ENCODE measurements around the gene CSRNP3.

DNA sequence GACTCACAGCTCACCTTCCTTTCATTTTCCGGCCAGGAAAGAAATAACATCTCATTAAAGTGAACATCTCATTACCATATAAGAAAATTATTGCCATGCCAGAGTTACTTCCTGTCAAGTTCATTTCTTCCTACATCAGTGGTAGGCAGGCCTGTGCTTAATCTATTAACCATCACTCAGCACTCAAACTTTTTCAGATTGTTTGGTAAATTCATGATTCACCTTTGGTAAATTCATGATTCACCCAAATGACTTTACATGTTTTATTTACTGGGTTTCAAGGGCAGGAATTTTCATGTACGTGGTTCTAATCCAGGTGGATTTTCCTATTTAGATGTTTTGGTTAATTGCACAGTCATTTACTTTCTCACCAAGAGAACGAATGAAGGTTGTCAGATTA lies 116.5 kb downstream of the CSRNP3 start:
- TF ChIP-seq, protein P1, sequence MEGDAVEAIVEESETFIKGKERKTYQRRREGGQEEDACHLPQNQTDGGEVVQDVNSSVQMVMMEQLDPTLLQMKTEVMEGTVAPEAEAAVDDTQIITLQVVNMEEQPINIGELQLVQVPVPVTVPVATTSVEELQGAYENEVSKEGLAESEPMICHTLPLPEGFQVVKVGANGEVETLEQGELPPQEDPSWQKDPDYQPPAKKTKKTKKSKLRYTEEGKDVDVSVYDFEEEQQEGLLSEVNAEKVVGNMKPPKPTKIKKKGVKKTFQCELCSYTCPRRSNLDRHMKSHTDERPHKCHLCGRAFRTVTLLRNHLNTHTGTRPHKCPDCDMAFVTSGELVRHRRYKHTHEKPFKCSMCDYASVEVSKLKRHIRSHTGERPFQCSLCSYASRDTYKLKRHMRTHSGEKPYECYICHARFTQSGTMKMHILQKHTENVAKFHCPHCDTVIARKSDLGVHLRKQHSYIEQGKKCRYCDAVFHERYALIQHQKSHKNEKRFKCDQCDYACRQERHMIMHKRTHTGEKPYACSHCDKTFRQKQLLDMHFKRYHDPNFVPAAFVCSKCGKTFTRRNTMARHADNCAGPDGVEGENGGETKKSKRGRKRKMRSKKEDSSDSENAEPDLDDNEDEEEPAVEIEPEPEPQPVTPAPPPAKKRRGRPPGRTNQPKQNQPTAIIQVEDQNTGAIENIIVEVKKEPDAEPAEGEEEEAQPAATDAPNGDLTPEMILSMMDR (IDR thresholded peaks at IDR 0.05), result no peak
- TF ChIP-seq POLR2A (IDR thresholded peaks at IDR 0.05) (no peak), POLR2AphosphoS5 (IDR thresholded peaks at IDR 0.05) (no peak)
